Heart right ventricle (tissue), 16 donors: ENCODE measurements around the gene RNF149. TPM values are rescaled to one million over a fixed set of nuclear protein-coding genes. Genes with fewer than 3 reads are reported as not detected.
"Not testable (repeated sequence)": the region's sequence is repeated elsewhere in the genome, so short reads cannot be mapped to it uniquely, and the experiment has no call there.

Experiments
- ATAC-seq, 8 donors: fragments of 200-7000 bp; cut with Tn5 transposase; one replicate each; pipeline ENCODE4 v1.9.1; 2020; ENCODE audit warnings: mild to moderate bottlenecking in 8 of 8, moderate library complexity in 8 of 8, moderate number of reproducible peaks in 1 of 8
- DNase-seq, 2 donors: peaks; one replicate each; pipeline ENCODE4 v3.0.0-alpha.2; 2020
- H3K27ac ChIP-seq, 10 donors: fragments of 200-600 bp; sonication (generic) in 2 of 10; one replicate each; pipeline versions ENCODE4 v1.5.0 to v1.8.0; 2020 to 2022; ENCODE audit warnings: mild to moderate bottlenecking in 3 of 10
- H3K27me3 ChIP-seq, 7 donors: fragments of 200-600 bp; one replicate each; pipeline ENCODE4 v1.8.0; 2021 to 2022; ENCODE audit warnings: mild to moderate bottlenecking in 2 of 7
- H3K36me3 ChIP-seq, 9 donors: fragments of 200-600 bp; sonication (generic) in 1 of 9; one replicate each; pipeline versions ENCODE4 v1.5.0 to v1.8.0; 2020 to 2022; ENCODE audit warnings: mild to moderate bottlenecking in 2 of 9
- H3K4me1 ChIP-seq, 9 donors: fragments of 200-600 bp; sonication (generic) in 1 of 9; one replicate each; pipeline versions ENCODE4 v1.5.0 to v1.8.0; 2020 to 2022; ENCODE audit warnings: mild to moderate bottlenecking in 4 of 9
- H3K4me3 ChIP-seq, 10 donors: fragments of 200-600 bp; sonication (generic) in 2 of 10; one replicate each; pipeline versions ENCODE4 v1.5.0 to v1.8.0; 2020 to 2022; ENCODE audit warnings: mild to moderate bottlenecking in 7 of 10, moderate library complexity in 2 of 10
- H3K9me3 ChIP-seq, 11 donors: fragments of 200-600 bp in 10 of 11; sonication (generic) in 2 of 11; one replicate each; pipeline versions ENCODE4 v1.5.0 to v1.8.0; 2013 to 2022; ENCODE audit warnings: mild to moderate bottlenecking in 2 of 11, control low read depth in 1 of 11, moderate library complexity in 1 of 11
- WGBS, 2 donors: extraction: QIAGEN DNeasy Blood & Tissue Kit; methylation state at CpG; one replicate each; pipeline ENCODE4 v1.1.7; 2013; ENCODE audit warnings: inconsistent platforms in 1 of 2; 5-methylcytosine and 5-hydroxymethylcytosine counted together
- intact Hi-C, 10 donors: fragments of 100-400 bp; cut with DNase I; formaldehyde crosslinking; loops; one replicate each; pipeline versions ENCODE4 v1.11.1 to v1.14.2; 2022
- polyA plus RNA-seq, 2 donors: library from polyadenylated mRNA; stranded (reverse); fragments of 200-250 nt; gene quantifications; one replicate each; pipeline ENCODE4 v1.2.3, GENCODE V29; 2013
- total RNA-seq, 10 donors: library from RNA; stranded (reverse); fragmentation: NEBNext Ultra II Directional in 3 of 10; extraction: Animal tissue kit (Norgen Biotek cat#: 25700) in 3 of 10; gene quantifications; one replicate each; pipeline versions ENCODE4 v1.2.1 to v1.2.4, GENCODE V29; 2021 to 2023
- TF ChIP-seq, protein P1 (sequence below), 9 donors: fragments of 200-600 bp; sonication (generic) in 2 of 9; IDR thresholded peaks; one replicate each; pipeline versions ENCODE4 v1.5.0 to v1.8.0; 2021 to 2022; ENCODE audit warnings: antibody characterized with exemption in 9 of 9, mild to moderate bottlenecking in 5 of 9, moderate library complexity in 1 of 9
- donor health status: Arrhythmogenic right ventricular cardiomyopathy.
- donor health status: ischemic (EF 13 %, LVEDD 7.1; RV severe dilation, severe dysfunction).
- donor health status: healthy with polysubstance abuse.
- donor health status: DM: no; HTN: yes; CAD: no.
- donor health status: DM: no; HTN: no; CAD: no.
- donor health status: ischemic (EF 25% LVEDD 6.9; RV normal size, moderate dysfunction).
- donor health status: ischemic (EF 25% LVEDD 5.7; RV mildly dilated, moderate dysfunction).
- donor health status: healthy.
- donor health status: DM: yes; HTN: yes; CAD: no.
- donor health status: Ischemic cardiomyopathy.
- donor health status: ischemic (EF 35%, LVEDD 5.7; RV mildly dilated, moderate dysfunction).
- donor health status: nonischemic (EF 11% LVEDD 7.7; RV severe dilation, severe dysfunction).
- donor health status: DM: yes; HTN: yes; CAD: no.
- donor health status: PGD.
- donor health status: ischemic (EF 29% LVEDD 5.4; RV normal size, mild dysfunction).
- donor health status: nonischemic (EF 23%, LVEDD 6.1; RV moderate dilation, normal function).

RNF149 gene
- total and polyA plus RNA-seq, 12 donors, result 11.0 to 40.8 (median 12.5) TPM

DNA sequence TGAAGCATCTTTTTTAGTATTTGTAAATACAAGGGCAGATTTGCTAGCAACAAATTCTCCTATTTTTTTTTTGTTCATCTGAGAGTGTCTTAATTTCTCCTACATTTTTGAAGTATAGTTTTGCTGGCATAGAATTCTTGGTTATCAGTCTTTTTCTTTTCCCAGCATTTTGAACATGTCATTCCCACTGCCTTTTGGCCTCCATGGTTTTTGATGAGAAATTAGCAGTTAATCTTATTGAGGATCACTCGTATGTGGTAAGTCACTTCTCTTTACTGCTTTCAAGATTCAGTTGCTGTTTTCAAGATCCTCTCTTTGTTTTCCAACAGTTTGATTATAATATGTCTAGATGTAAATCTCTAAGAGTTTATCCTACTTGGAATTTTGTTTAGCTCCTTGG lies 16.9 kb upstream of the RNF149 start:
- no peak for DNase-seq

DNA sequence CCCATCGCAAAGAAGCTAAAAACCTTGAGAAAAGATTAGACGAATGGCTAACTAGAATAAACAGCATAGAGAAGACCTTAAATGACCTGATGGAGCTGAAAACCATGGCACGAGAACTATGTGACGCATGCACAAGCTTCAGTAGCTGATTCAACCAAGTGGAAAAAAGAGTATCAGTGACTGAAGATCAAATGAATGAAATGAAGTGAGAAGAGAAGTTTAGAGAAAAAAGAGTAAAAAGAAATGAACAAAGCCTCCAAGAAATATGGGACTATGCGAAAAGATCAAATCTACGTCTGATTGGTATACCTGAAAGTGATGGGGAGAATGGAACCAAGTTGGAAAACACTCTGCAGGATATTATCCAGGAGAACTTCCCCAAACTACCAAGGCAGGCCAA lies 8.1 kb upstream of the RNF149 start:
- 91 to 94% methylated on average over 6 of the region's 6 CpGs for WGBS, 2 donors
- H3K27ac ChIP-seq, ATAC-seq, H3K4me3 ChIP-seq, H3K9me3 ChIP-seq, intact Hi-C loops, H3K4me1 ChIP-seq, DNase-seq, H3K27me3 ChIP-seq, H3K36me3 ChIP-seq: not testable (repeated sequence)

More for the DNA sequence above, 16.9 kb upstream of the RNF149 start:
- ATAC-seq, result no peak
- Histone ChIP-seq H3K27ac (no peak overlapping the region), H3K36me3 (no peaks in the 10 kb centered on the region), H3K4me1 (peaks cover 0 to 37% (median 6%) of the 10 kb centered on the region in 9 donors), H3K4me3 (no peak overlapping the region), H3K27me3 (no peaks in the 10 kb centered on the region), H3K9me3 (peaks cover 0 to 12% (median 0%) of the 10 kb centered on the region in 11 donors)
- TF ChIP-seq, protein P1, sequence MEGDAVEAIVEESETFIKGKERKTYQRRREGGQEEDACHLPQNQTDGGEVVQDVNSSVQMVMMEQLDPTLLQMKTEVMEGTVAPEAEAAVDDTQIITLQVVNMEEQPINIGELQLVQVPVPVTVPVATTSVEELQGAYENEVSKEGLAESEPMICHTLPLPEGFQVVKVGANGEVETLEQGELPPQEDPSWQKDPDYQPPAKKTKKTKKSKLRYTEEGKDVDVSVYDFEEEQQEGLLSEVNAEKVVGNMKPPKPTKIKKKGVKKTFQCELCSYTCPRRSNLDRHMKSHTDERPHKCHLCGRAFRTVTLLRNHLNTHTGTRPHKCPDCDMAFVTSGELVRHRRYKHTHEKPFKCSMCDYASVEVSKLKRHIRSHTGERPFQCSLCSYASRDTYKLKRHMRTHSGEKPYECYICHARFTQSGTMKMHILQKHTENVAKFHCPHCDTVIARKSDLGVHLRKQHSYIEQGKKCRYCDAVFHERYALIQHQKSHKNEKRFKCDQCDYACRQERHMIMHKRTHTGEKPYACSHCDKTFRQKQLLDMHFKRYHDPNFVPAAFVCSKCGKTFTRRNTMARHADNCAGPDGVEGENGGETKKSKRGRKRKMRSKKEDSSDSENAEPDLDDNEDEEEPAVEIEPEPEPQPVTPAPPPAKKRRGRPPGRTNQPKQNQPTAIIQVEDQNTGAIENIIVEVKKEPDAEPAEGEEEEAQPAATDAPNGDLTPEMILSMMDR (IDR thresholded peaks at IDR 0.05), result no peak
- intact Hi-C loops, result no loop called here
- 88 to 91% methylated on average over 1 of the region's 1 CpG for WGBS, 2 donors

DNA sequence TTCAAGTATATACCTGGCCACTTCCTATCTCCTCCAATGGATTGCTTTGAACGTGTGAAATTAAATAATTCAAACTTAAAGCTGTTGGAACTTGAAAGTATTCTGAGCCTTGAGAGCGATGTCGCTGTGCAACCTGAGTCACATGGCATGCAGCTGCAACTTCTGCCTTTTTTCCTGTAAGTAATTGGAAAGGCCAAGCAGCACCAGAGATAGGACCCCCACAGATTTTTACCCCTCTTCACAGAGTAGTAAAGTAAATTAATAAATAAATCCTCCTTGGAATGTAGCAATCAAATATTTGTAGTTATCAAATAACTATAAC lies 3.2 kb upstream of the RNF149 start:
- Histone ChIP-seq H3K9me3 (no peaks in the 10 kb centered on the region), H3K27me3 (no peaks in the 10 kb centered on the region), H3K4me1 (peaks cover 0 to 41% (median 14%) of the 10 kb centered on the region in 9 donors), H3K27ac (peak overlapping the region in 1 of 10 donors; percentile 99), H3K4me3 (no peak overlapping the region), H3K36me3 (no peaks in the 10 kb centered on the region)
- no peak for DNase-seq
- 77 to 80% methylated on average over 3 of the region's 3 CpGs for WGBS, 2 donors
- intact Hi-C loops, result no loop called here
- no peak for ATAC-seq
- TF ChIP-seq, protein P1 (IDR thresholded peaks at IDR 0.05), result no peak

DNA sequence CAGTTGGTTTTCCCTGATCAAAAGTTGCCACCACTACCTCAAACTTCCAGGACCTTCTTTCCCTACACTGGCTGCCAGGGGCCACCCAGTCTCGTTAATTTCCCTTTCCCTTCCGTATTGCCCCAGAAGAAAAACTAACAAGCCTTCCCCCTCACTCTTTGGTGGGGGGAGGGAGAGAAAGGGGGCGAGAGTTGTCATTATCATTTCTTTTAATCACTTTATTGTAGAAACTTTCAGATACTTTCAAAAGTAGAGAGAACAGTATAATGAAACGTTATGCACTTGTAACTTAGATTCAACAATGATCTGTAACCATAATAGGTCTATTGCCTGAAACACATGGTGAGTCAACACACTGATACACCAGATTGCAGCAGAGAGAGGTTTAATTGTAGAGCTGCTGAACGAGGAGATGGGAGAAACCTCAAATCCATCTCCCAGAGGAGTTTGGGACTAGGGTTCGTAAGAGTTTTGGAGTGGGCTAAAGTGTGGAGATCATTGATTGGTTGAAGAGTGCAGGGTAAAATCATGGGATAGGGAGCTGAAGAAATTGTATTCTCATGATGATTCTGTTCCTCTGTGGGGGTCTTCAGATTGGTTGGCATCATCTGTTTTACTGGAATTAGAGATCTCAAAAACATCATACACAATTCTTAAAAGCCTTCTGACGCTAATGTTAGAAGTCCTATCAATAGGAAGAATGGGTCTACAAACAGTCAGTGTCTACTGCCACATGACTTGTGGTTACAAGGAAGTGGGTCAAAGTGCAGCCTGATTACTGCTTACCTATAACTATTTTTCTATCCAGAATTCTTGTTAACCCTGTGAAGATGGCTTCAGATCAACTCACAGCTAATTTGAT lies 2.6 kb upstream of the RNF149 start:
- TF ChIP-seq, protein P1 (IDR thresholded peaks at IDR 0.05), result no peak
- Histone ChIP-seq H3K4me1 (peaks cover 2 to 47% (median 19%) of the 10 kb centered on the region in 9 donors), H3K27ac (peak overlapping the region in 2 of 10 donors; percentile 9 to 99), H3K27me3 (no peaks in the 10 kb centered on the region), H3K4me3 (no peak overlapping the region), H3K36me3 (peaks cover 0 to 2% (median 0%) of the 10 kb centered on the region in 9 donors), H3K9me3 (no peaks in the 10 kb centered on the region)
- DNase-seq (no peak), ATAC-seq (no peak)
- intact Hi-C loops, result no loop called here
- WGBS, 2 donors, result 82 to 83% methylated on average over 7 of the region's 7 CpGs
